ENCODE data around the gene PRKG2.

The PRKG2 gene

GRCh38 chr4:81095389-81095788, 119.6 kb downstream of the PRKG2 start:
- TF ChIP-seq JUND (IDR thresholded peaks at IDR 0.05; ENCODE audit: low read depth) = no peak
- in situ Hi-C loops (cut with HindIII; ENCODE audit: low pct_unique_long_range_greater_than_20kb, low sequenced_read_pairs) = no loop called here
- no peak for DNase-seq (ENCODE audit: low read depth in 1 of 2, low spot score in 1 of 2)

- TF ChIP-seq JUND (IDR thresholded peaks at IDR 0.05; ENCODE audit: low read depth) = no peak
- in situ Hi-C loops (cut with HindIII; ENCODE audit: low pct_unique_long_range_greater_than_20kb, low sequenced_read_pairs) = no loop called here
- DNase-seq (ENCODE audit: low read depth in 1 of 2, low spot score in 1 of 2) = no peak
Measured at GRCh38 chr4:81093720-81094401, 121.2 kb downstream of the PRKG2 start.

DNA sequence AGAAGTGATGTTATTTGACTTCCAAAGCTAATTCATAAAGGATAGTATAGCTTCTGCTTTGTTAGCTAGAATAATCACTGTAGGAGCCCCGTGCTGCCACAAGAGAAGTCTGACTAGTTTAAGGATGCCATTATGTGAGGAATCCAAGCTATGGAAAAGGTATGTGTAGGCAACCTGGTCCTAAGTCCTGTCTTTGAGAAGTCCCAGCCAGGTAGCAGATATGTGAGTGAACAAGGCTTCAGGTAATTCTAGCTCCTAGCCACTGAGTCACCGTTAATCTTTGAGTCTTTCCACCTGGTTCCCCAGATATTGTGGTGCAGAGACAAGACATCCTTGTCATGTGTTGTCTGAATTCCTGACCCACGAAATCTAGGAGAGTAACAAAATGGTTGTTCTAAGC, 129.0 kb downstream of the PRKG2 start:
- no peak for TF ChIP-seq JUND (IDR thresholded peaks at IDR 0.05; ENCODE audit: low read depth)
- in situ Hi-C loops (cut with HindIII; ENCODE audit: low pct_unique_long_range_greater_than_20kb, low sequenced_read_pairs) = no loop called here

DNA sequence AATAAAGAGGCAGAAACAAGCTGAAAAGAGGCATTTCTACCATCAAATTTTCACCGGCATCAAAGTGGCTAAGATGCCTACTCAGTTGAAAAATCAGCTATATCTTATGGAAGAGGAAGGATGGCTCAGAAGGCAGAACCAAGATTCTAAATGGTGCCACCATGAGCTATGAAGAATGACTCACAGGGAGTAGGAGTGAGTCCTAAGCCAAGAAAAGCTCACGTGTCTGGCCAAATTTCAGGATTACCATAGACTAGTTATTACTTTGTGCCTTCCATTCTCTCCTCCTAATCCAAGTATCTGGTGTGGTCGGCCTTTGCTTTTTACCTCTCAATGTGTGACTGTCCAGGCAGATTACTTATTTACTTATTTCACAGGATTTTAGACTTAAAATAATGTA, 129.7 kb downstream of the PRKG2 start:
- no peak for TF ChIP-seq JUND (IDR thresholded peaks at IDR 0.05; ENCODE audit: low read depth)
- DNase-seq (ENCODE audit: low read depth in 1 of 2, low spot score in 1 of 2) = no peak
- in situ Hi-C loops (cut with HindIII; ENCODE audit: low pct_unique_long_range_greater_than_20kb, low sequenced_read_pairs) = no loop called here

More for the DNA sequence above, 129.0 kb downstream of the PRKG2 start:
- DNase-seq (ENCODE audit: low read depth in 1 of 2, low spot score in 1 of 2) = no peak

DNA sequence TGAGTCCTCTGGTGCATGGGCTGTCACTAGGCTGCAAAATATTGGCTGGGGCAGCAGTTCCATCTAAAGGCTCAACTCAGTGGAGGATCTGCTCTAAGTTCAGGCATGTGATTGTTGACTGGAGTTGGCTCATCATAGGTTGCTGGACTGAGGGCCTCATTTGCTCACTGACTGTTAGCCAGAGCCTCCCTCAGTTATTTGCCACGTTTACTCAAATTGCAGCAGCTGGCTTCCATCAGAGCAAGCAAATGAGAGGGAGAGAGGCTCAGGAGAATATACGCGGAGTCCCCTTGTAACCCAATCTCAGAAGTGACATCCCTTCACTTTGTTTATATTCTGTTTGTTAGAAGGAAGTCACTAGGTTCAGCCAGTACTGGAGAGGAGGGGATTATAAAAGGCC, 130.4 kb downstream of the PRKG2 start:
- DNase-seq (ENCODE audit: low read depth in 1 of 2, low spot score in 1 of 2) = no peak
- in situ Hi-C loops (cut with HindIII; ENCODE audit: low pct_unique_long_range_greater_than_20kb, low sequenced_read_pairs) = no loop called here
- no peak for TF ChIP-seq JUND (IDR thresholded peaks at IDR 0.05; ENCODE audit: low read depth)

DNA sequence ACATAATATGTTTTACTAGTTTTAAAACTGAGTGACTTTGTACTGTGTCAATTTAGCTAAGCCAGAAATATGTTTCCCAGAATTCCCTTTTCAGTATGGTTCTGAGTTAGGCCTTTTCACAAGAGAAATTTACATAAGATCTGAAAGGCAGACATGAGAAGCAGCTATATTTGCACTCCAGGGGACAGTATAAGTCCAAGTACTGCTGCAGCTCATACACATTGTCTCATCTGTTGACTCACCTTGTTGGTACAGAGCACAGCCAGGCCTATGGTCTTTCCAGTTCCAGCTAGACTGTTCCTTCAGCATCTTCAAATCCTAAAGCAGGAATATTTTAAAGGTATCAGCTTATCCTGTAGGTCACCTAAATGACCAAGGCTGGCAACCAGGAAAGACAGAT, 131.0 kb downstream of the PRKG2 start:
- in situ Hi-C loops (cut with HindIII; ENCODE audit: low pct_unique_long_range_greater_than_20kb, low sequenced_read_pairs) = no loop called here
- TF ChIP-seq JUND (IDR thresholded peaks at IDR 0.05; ENCODE audit: low read depth) = no peak
- DNase-seq (ENCODE audit: low read depth in 1 of 2, low spot score in 1 of 2) = peak in 1 of 2 experiments; percentile 66

DNA sequence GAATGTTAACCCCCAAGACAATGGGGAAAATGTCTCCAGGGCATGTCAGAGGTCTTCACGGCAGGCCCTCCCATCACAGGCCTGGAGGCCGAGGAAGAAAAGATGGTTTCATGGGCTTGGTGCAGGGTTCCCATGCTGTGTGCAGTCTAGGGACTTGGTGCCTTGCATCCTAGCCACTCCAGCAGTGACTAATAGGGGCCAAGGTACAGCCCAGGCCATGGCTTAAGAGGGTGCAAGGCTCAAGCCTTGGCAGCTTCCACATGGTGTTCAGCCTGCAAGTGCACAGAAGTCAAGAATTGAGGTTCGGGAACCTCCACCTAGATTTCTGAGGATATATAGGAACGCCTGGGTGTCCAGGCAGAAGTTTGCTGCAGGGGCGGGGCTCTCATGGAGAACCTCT, 133.9 kb downstream of the PRKG2 start:
- no peak for TF ChIP-seq JUND (IDR thresholded peaks at IDR 0.05; ENCODE audit: low read depth)
- in situ Hi-C loops (cut with HindIII; ENCODE audit: low pct_unique_long_range_greater_than_20kb, low sequenced_read_pairs) = no loop called here
- DNase-seq (ENCODE audit: low read depth in 1 of 2, low spot score in 1 of 2) = no peak

GRCh38 chr4:81071013-81071412, 144.0 kb downstream of the PRKG2 start:
- TF ChIP-seq JUND (IDR thresholded peaks at IDR 0.05; ENCODE audit: low read depth) = no peak
- DNase-seq (ENCODE audit: low read depth in 1 of 2, low spot score in 1 of 2) = no peak
- in situ Hi-C loops (cut with HindIII; ENCODE audit: low pct_unique_long_range_greater_than_20kb, low sequenced_read_pairs) = no loop called here

DNA sequence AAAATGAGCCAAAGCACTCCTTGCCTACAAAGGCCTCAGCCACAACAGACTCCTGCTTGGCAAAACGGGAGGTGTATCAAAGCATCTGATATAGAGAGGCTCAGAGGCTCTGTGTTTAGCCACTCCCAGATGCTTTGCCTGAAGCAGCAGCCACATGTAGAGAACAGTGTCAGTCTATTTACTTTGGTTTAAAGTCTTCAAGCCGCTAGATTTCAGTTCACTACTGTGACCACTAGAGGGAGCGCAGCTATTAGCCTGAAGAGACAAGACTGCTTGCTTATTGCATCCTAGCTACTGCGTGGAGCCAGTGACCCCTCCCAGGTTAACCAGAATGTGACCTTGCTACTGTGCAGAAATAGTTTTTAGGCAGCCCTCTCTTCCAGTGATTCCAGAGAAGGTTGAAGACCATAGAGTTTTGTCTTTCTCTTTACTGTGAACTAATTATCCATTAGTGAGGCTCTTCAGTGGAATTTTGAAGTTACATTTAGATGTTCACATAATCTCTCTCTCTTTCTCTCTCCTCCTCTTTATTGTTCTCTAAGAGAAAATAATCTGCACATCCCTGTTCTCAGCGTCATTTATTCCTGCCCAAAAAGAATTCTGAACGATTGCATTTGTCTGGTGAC, 145.2 kb downstream of the PRKG2 start:
- peak; percentile 25 to 89 for DNase-seq (ENCODE audit: low read depth in 1 of 2, low spot score in 1 of 2)
- no peak for TF ChIP-seq JUND (IDR thresholded peaks at IDR 0.05; ENCODE audit: low read depth)
- in situ Hi-C loops (cut with HindIII; ENCODE audit: low pct_unique_long_range_greater_than_20kb, low sequenced_read_pairs) = no loop called here

GRCh38 chr4:81065446-81065845, 149.6 kb downstream of the PRKG2 start:
- no peak for DNase-seq (ENCODE audit: low read depth in 1 of 2, low spot score in 1 of 2)
- TF ChIP-seq JUND (IDR thresholded peaks at IDR 0.05; ENCODE audit: low read depth) = no peak
- in situ Hi-C loops (cut with HindIII; ENCODE audit: low pct_unique_long_range_greater_than_20kb, low sequenced_read_pairs) = no loop called here

GRCh38 chr4:81062001-81062400, 153.0 kb downstream of the PRKG2 start:
- no peak for TF ChIP-seq JUND (IDR thresholded peaks at IDR 0.05; ENCODE audit: low read depth)
- in situ Hi-C loops (cut with HindIII; ENCODE audit: low pct_unique_long_range_greater_than_20kb, low sequenced_read_pairs) = no loop called here
- DNase-seq (ENCODE audit: low read depth in 1 of 2, low spot score in 1 of 2) = no peak

GRCh38 chr4:81061344-81061730, 153.7 kb downstream of the PRKG2 start:
- no peak for TF ChIP-seq JUND (IDR thresholded peaks at IDR 0.05; ENCODE audit: low read depth)
- DNase-seq (ENCODE audit: low read depth in 1 of 2, low spot score in 1 of 2) = no peak
- in situ Hi-C loops (cut with HindIII; ENCODE audit: low pct_unique_long_range_greater_than_20kb, low sequenced_read_pairs) = no loop called here

DNA sequence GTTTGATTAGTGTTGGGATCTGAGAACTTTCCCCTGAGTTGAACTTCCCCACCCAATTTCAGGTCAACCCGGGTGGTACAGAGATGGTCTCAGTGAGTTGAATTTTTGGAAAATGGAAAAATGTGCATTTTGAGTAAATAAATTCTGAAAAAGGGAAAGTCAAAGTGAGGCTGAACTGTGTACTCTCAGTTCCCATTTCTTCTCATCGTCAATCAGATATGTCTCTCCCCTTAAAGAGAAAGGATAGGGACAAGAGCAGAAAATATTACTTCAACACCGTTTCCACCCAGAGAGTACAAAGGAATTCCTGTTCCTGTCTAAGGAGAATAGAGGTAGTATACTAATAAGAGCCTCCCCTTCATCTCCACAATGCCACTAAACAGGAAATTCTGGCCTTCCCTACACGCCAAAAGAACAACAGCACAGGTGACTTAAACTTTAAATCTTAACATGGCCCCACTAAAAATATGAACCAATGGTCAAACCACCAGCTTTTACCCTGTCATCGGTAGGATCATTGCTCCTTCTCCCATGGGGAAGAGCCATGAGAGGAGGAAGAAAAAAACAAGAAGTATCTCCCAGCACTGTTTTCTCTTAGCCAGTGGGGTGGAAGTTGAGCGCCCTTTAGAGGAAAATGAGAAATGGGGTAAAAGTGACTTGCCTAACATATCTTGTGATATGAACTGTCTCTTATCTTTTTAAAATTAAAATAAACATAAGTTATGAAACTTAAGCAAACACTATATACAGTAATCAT, 154.3 kb downstream of the PRKG2 start:
- no peak for TF ChIP-seq JUND (IDR thresholded peaks at IDR 0.05; ENCODE audit: low read depth)
- peak in 1 of 2 experiments; percentile 32 for DNase-seq (ENCODE audit: low read depth in 1 of 2, low spot score in 1 of 2)
- in situ Hi-C loops (cut with HindIII; ENCODE audit: low pct_unique_long_range_greater_than_20kb, low sequenced_read_pairs) = no loop called here

Measured in T47D (cell line).